ENCODE results near the gene MXRA5.

- TF ChIP-seq, protein P1, sequence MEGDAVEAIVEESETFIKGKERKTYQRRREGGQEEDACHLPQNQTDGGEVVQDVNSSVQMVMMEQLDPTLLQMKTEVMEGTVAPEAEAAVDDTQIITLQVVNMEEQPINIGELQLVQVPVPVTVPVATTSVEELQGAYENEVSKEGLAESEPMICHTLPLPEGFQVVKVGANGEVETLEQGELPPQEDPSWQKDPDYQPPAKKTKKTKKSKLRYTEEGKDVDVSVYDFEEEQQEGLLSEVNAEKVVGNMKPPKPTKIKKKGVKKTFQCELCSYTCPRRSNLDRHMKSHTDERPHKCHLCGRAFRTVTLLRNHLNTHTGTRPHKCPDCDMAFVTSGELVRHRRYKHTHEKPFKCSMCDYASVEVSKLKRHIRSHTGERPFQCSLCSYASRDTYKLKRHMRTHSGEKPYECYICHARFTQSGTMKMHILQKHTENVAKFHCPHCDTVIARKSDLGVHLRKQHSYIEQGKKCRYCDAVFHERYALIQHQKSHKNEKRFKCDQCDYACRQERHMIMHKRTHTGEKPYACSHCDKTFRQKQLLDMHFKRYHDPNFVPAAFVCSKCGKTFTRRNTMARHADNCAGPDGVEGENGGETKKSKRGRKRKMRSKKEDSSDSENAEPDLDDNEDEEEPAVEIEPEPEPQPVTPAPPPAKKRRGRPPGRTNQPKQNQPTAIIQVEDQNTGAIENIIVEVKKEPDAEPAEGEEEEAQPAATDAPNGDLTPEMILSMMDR (IDR thresholded peaks at IDR 0.05): no peak
- TF ChIP-seq CBFB (CRISPR knock-in tag; IDR thresholded peaks at IDR 0.05; ENCODE audit: low read depth): no peak
- no peak for TF ChIP-seq TEAD4 (CRISPR knock-in tag; IDR thresholded peaks at IDR 0.05)
- no peak for TF ChIP-seq NR3C1 (CRISPR knock-in tag; conservative IDR thresholded peaks at IDR 0.05; ENCODE audit: low read depth)
- TF ChIP-seq, protein P2, sequence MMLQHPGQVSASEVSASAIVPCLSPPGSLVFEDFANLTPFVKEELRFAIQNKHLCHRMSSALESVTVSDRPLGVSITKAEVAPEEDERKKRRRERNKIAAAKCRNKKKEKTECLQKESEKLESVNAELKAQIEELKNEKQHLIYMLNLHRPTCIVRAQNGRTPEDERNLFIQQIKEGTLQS (CRISPR knock-in tag; conservative IDR thresholded peaks at IDR 0.05): no peak
Observed at GRCh38 chrX:3290561-3290960, 55.9 kb downstream of the MXRA5 start.

All from WTC11 (cell line).